ENCODE results near the gene SMIM44.
"Not testable (repeated sequence)": the region's sequence is repeated elsewhere in the genome, so short reads cannot be mapped to it uniquely, and the experiment has no call there.

SMIM44 gene

DNA sequence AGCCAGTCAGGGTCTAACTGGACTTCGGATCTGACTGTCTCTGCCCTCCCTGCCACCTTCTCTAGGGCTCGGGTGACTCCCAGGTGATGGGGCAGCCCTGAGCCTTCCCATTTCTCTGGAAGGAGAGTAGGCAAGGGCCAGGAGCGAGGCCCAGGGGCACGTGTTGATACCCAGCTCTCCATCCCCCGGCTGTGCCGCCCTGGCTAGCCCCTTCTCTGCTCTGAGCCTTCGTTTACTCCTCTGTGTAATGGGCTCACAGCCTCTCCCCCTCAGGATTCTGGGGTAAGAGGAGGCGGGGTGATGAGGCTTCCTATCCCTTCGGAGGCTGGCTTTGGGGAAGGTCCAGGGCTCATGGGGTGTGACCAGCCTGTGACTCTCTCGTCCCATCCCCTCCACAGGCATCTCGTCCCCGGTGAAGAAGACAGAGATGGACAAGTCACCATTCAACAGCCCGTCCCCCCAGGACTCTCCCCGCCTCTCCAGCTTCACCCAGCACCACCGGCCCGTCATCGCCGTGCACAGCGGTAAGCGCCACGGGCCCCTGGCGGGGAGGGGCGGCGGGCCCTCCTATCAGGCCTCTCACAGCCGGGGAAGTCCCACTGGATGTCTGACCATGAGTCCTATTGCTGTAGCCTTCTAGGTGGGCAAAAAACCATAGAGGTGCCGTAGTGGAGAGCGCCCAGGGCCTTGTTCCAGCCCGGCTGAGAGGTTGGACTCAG, 34.5 kb downstream of the SMIM44 start:
- Histone ChIP-seq H3K4me3 (ENCODE audit: insufficient read length, low read depth) (no peak overlapping the region), H3K9ac (ENCODE audit: insufficient read length, low read depth) (no peak overlapping the region), H3K36me3 (ENCODE audit: insufficient read depth, insufficient read length, low read length) (peaks cover 32% of the 10 kb centered on the region), H3K9me3 (ENCODE audit: insufficient read depth, low read length) (no peaks in the 10 kb centered on the region), H3K27me3 (ENCODE audit: insufficient read depth, insufficient read length) (no peaks in the 10 kb centered on the region), H3K4me1 (ENCODE audit: insufficient read depth, insufficient read length) (peaks cover 17% of the 10 kb centered on the region)
- TF ChIP-seq SUZ12 (IDR thresholded peaks at IDR 0.05; ENCODE audit: extremely low read depth, insufficient read depth, insufficient read length) (no peak), ZNF274 (IDR thresholded peaks at IDR 0.05; ENCODE audit: low read depth, low read length) (no peak), YY1 (IDR thresholded peaks at IDR 0.05; ENCODE audit: insufficient read depth, insufficient read length) (no peak)
- no peak for DNase-seq (ENCODE audit: low read depth, low spot score)

DNA sequence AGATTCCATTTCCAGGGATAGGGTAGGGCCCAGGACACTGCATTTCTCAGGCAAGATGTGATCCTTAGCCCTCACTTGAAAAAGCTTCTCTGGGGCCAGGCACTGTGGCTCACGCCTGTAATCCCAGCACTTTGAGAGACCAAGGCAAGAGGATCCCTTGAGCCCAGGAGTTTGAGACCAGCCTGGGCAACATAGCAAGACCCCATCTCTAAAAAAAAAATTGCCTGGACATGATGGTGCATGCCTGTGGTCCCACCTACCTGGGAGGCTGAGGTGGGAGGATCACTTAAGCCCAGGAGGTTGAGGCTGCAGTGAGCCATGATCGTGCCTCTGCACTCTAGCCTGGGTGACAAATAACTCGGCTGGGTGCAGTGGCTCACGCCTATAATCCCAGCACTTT, 36.6 kb downstream of the SMIM44 start:
- H3K27me3 ChIP-seq (ENCODE audit: insufficient read depth, insufficient read length); H3K9ac ChIP-seq (ENCODE audit: insufficient read length, low read depth); H3K9me3 ChIP-seq (ENCODE audit: insufficient read depth, low read length); H3K4me3 ChIP-seq (ENCODE audit: insufficient read length, low read depth); DNase-seq (ENCODE audit: low read depth, low spot score): not testable (repeated sequence)
- H3K36me3 ChIP-seq (ENCODE audit: insufficient read depth, insufficient read length, low read length), result peaks cover 21% of the 10 kb centered on the region
- H3K4me1 ChIP-seq (ENCODE audit: insufficient read depth, insufficient read length), result peaks cover 20% of the 10 kb centered on the region

DNA sequence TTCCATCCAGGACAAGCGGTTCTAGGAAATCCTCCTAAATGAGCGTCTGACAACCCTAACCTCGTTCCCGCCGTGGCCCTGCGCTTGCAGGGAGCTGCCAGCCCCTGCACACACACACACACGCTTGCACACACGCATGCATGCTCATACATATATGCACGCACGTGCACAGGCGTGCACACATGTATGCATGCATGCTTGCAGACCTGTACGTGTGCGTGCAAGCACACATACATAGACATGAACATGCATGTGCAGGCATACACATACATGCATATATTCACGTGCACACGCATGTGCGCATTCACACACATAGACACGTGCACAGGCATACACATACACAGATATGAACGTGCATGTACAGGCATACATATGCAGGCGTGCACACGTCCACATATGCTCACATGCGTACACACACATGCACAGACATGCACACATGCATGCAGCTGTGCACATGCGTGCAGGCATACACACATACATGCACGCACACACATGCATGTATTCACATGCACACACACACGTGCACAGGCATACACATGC, 38.5 kb downstream of the SMIM44 start:
- Histone ChIP-seq H3K27me3 (ENCODE audit: insufficient read depth, insufficient read length) (no peaks in the 10 kb centered on the region), H3K9ac (ENCODE audit: insufficient read length, low read depth) (peak overlapping the region; percentile 67), H3K36me3 (ENCODE audit: insufficient read depth, insufficient read length, low read length) (peaks cover 21% of the 10 kb centered on the region), H3K9me3 (ENCODE audit: insufficient read depth, low read length) (no peaks in the 10 kb centered on the region), H3K4me3 (ENCODE audit: insufficient read length, low read depth) (peak overlapping the region; percentile 22), H3K4me1 (ENCODE audit: insufficient read depth, insufficient read length) (peaks cover 30% of the 10 kb centered on the region)
- TF ChIP-seq SUZ12 (IDR thresholded peaks at IDR 0.05; ENCODE audit: extremely low read depth, insufficient read depth, insufficient read length), result no peak
- TF ChIP-seq YY1 (IDR thresholded peaks at IDR 0.05; ENCODE audit: insufficient read depth, insufficient read length), result no peak
- no peak for TF ChIP-seq ZNF274 (IDR thresholded peaks at IDR 0.05; ENCODE audit: low read depth, low read length)
- DNase-seq (ENCODE audit: low read depth, low spot score), result no peak

DNA sequence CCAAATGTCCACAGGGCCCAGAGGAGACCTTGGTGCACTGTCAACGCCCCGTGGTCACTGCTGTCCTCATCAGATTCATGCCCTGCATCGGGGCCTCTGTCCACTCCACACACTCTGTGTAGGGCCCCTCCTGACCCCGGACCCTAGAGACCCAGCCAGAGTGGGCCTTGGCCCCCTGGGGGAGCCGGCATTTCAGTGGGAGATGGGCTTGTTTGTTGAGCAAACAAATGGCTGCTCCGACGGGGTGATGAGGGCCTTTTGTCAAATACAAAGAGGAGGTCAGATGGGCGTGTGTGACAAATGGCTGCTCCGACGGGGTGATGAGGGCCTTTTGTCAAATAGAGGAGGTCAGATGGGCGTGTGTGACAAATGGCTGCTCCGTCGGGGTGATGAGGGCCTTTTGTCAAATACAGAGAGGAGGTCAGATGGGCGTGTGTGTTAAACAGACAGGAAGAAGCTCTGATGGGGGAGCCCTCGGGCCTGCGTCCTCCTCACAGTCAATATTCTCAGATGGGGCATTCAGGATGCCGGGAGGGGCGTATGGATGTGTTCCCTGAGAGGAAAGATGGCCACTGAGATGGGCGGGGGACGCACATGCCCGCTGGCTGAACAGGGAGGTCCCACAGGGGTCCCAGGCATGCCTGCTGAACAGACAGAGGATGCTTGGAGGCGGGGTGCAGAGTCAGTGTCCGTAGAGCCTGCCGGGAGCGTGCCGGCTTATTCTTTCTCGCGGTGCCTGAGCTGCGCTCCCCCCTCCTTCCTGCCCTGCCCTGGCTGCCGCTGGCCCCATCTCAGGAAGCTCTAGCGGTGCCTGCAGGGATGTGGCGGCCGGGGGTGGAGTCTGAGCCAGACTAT, 39.2 kb downstream of the SMIM44 start:
- Histone ChIP-seq H3K4me1 (ENCODE audit: insufficient read depth, insufficient read length) (peaks cover 30% of the 10 kb centered on the region), H3K27me3 (ENCODE audit: insufficient read depth, insufficient read length) (no peaks in the 10 kb centered on the region), H3K36me3 (ENCODE audit: insufficient read depth, insufficient read length, low read length) (peaks cover 18% of the 10 kb centered on the region), H3K9me3 (ENCODE audit: insufficient read depth, low read length) (no peaks in the 10 kb centered on the region), H3K4me3 (ENCODE audit: insufficient read length, low read depth) (peak overlapping the region; percentile 16), H3K9ac (ENCODE audit: insufficient read length, low read depth) (peak overlapping the region; percentile 79)
- TF ChIP-seq ZNF274 (IDR thresholded peaks at IDR 0.05; ENCODE audit: low read depth, low read length) (no peak), YY1 (IDR thresholded peaks at IDR 0.05; ENCODE audit: insufficient read depth, insufficient read length) (peak; percentile 13)
- peak; percentile 74 for DNase-seq (ENCODE audit: low read depth, low spot score)

DNA sequence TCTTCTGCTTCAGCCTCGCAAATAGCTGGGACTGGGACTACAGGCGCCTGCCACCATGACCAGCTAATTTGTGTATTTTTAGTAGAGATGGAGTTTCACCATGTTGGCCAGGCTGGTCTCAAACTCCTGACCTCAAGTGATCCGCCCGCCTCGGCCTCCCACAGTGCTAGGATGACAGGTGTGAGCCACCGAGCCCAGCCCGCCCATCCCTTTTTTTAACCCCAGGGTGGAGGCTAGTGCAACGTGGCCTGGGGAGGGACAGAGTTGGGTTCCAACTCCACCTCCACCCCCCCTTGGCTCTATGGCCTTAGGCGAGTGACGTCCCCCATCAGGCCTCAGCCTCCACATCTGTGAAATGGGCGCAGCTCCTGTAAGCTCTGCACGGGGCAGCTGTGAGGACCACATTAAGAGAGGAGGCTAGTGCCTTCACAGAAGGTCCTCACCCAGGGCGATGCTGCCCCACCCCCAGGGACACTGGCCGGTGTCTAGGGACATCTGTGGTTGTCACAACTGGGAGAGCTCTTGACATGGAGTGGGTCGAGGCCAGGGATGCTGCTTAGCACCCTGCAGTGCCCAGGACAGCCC, 40.7 kb downstream of the SMIM44 start:
- no peaks in the 10 kb centered on the region for H3K9me3 ChIP-seq (ENCODE audit: insufficient read depth, low read length)
- no peak for DNase-seq (ENCODE audit: low read depth, low spot score)
- no peaks in the 10 kb centered on the region for H3K27me3 ChIP-seq (ENCODE audit: insufficient read depth, insufficient read length)
- H3K4me1 ChIP-seq (ENCODE audit: insufficient read depth, insufficient read length), result peaks cover 30% of the 10 kb centered on the region
- H3K9ac ChIP-seq (ENCODE audit: insufficient read length, low read depth), result no peak overlapping the region
- no peak overlapping the region for H3K4me3 ChIP-seq (ENCODE audit: insufficient read length, low read depth)
- H3K36me3 ChIP-seq (ENCODE audit: insufficient read depth, insufficient read length, low read length), result peaks cover 21% of the 10 kb centered on the region
- TF ChIP-seq SUZ12 (IDR thresholded peaks at IDR 0.05; ENCODE audit: extremely low read depth, insufficient read depth, insufficient read length) (no peak), ZNF274 (IDR thresholded peaks at IDR 0.05; ENCODE audit: low read depth, low read length) (no peak), YY1 (IDR thresholded peaks at IDR 0.05; ENCODE audit: insufficient read depth, insufficient read length) (no peak)

DNA sequence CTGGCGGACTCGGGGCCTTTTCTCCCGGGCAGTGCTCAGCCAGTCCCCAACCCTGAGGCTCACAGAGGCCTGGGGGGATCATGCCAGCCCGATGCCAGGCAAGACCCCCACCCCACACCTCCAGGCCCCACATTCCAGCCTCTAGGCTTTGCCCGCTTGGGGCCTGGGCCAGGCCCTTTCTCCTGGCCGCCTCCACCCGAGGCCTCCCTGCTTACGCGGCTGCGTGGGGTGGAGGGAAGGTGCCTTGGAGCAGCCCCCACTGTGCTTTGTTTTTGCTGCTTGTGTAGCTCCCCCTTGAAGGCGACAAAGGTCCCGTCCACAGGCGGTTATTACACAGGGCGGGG, 41.3 kb downstream of the SMIM44 start:
- Histone ChIP-seq H3K4me1 (ENCODE audit: insufficient read depth, insufficient read length) (peaks cover 28% of the 10 kb centered on the region), H3K27me3 (ENCODE audit: insufficient read depth, insufficient read length) (no peaks in the 10 kb centered on the region), H3K9me3 (ENCODE audit: insufficient read depth, low read length) (no peaks in the 10 kb centered on the region), H3K9ac (ENCODE audit: insufficient read length, low read depth) (peak overlapping the region; percentile 51), H3K4me3 (ENCODE audit: insufficient read length, low read depth) (no peak overlapping the region), H3K36me3 (ENCODE audit: insufficient read depth, insufficient read length, low read length) (peaks cover 21% of the 10 kb centered on the region)
- TF ChIP-seq ZNF274 (IDR thresholded peaks at IDR 0.05; ENCODE audit: low read depth, low read length) (no peak), YY1 (IDR thresholded peaks at IDR 0.05; ENCODE audit: insufficient read depth, insufficient read length) (no peak), SUZ12 (IDR thresholded peaks at IDR 0.05; ENCODE audit: extremely low read depth, insufficient read depth, insufficient read length) (no peak)
- no peak for DNase-seq (ENCODE audit: low read depth, low spot score)
